ENCODE data around the gene SRRM4. TPM values are rescaled to one million over a fixed set of nuclear protein-coding genes. Genes with fewer than 3 reads are reported as not detected.

SRRM4 gene
- total and polyA plus RNA-seq, 9 donors, result 0.02 TPM; not detected in 6

GRCh38 chr12:119013023-119013422 lies 31.7 kb downstream of the SRRM4 start:
- TF ChIP-seq POLR2A (IDR thresholded peaks at IDR 0.05) (no peak), EP300 (IDR thresholded peaks at IDR 0.05) (no peak)
- TF ChIP-seq, protein P1, sequence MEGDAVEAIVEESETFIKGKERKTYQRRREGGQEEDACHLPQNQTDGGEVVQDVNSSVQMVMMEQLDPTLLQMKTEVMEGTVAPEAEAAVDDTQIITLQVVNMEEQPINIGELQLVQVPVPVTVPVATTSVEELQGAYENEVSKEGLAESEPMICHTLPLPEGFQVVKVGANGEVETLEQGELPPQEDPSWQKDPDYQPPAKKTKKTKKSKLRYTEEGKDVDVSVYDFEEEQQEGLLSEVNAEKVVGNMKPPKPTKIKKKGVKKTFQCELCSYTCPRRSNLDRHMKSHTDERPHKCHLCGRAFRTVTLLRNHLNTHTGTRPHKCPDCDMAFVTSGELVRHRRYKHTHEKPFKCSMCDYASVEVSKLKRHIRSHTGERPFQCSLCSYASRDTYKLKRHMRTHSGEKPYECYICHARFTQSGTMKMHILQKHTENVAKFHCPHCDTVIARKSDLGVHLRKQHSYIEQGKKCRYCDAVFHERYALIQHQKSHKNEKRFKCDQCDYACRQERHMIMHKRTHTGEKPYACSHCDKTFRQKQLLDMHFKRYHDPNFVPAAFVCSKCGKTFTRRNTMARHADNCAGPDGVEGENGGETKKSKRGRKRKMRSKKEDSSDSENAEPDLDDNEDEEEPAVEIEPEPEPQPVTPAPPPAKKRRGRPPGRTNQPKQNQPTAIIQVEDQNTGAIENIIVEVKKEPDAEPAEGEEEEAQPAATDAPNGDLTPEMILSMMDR (IDR thresholded peaks at IDR 0.05), result no peak
- no peak overlapping the region for H3K27ac ChIP-seq

GRCh38 chr12:119014368-119014767 lies 33.0 kb downstream of the SRRM4 start:
- intact Hi-C loops (cut with DNase I), result no loop called here
- DNase-seq, result no peak
- WGBS, 3 donors, result 80 to 91% (median 86%) methylated on average over 1 of the region's 1 CpG
- peaks cover 0 to 4% of the 10 kb centered on the region in 2 donors for H3K9me3 ChIP-seq
- H3K4me3 ChIP-seq, result no peak overlapping the region
- H3K27me3 ChIP-seq, result no peaks in the 10 kb centered on the region
- no peak overlapping the region for H3K27ac ChIP-seq
- TF ChIP-seq POLR2A (IDR thresholded peaks at IDR 0.05), result no peak
- no peak for TF ChIP-seq EP300 (IDR thresholded peaks at IDR 0.05)
- TF ChIP-seq, protein P1 (IDR thresholded peaks at IDR 0.05), result no peak
- no peaks in the 10 kb centered on the region for H3K4me1 ChIP-seq (ENCODE audit: insufficient read depth)
- no peaks in the 10 kb centered on the region for H3K36me3 ChIP-seq

More at GRCh38 chr12:119013023-119013422, 31.7 kb downstream of the SRRM4 start:
- Histone ChIP-seq H3K4me3 (no peak overlapping the region), H3K36me3 (no peaks in the 10 kb centered on the region), H3K27me3 (no peaks in the 10 kb centered on the region), H3K9me3 (peaks cover 0 to 4% of the 10 kb centered on the region in 2 donors), H3K4me1 (ENCODE audit: insufficient read depth) (no peaks in the 10 kb centered on the region)
- intact Hi-C loops (cut with DNase I), result no loop called here
- no peak for DNase-seq

GRCh38 chr12:119016715-119017114 lies 35.4 kb downstream of the SRRM4 start:
- TF ChIP-seq, protein P1 (IDR thresholded peaks at IDR 0.05), result no peak
- no peak for TF ChIP-seq POLR2A (IDR thresholded peaks at IDR 0.05)
- TF ChIP-seq EP300 (IDR thresholded peaks at IDR 0.05), result no peak
- no peaks in the 10 kb centered on the region for H3K36me3 ChIP-seq
- peaks cover 0 to under 1% of the 10 kb centered on the region in 2 donors for H3K9me3 ChIP-seq
- intact Hi-C loops (cut with DNase I), result no loop called here
- no peak overlapping the region for H3K4me3 ChIP-seq
- no peak overlapping the region for H3K27ac ChIP-seq
- no peaks in the 10 kb centered on the region for H3K27me3 ChIP-seq
- WGBS, 3 donors, result 49 to 74% (median 62%) methylated on average over 2 of the region's 2 CpGs
- H3K4me1 ChIP-seq (ENCODE audit: insufficient read depth), result no peaks in the 10 kb centered on the region
- no peak for DNase-seq

- no peak for TF ChIP-seq POLR2A (IDR thresholded peaks at IDR 0.05)
- TF ChIP-seq, protein P1 (IDR thresholded peaks at IDR 0.05), result no peak
- no peak for TF ChIP-seq EP300 (IDR thresholded peaks at IDR 0.05)
- Histone ChIP-seq H3K4me3 (no peak overlapping the region), H3K9me3 (no peaks in the 10 kb centered on the region), H3K36me3 (no peaks in the 10 kb centered on the region), H3K27me3 (no peaks in the 10 kb centered on the region), H3K4me1 (ENCODE audit: insufficient read depth) (no peaks in the 10 kb centered on the region), H3K27ac (no peak overlapping the region)
- intact Hi-C loops (cut with DNase I), result no loop called here
- DNase-seq, result no peak
- 21 to 31% (median 31%) methylated on average over 3 of the region's 3 CpGs for WGBS, 3 donors
Measured at GRCh38 chr12:119019166-119019565, 37.8 kb downstream of the SRRM4 start.
